GM21367 (cell line): ENCODE data around the gene RRBP1.
A peak's percentile ranks its signal among the peaks of the same experiment; 100 is the strongest.

Experiments
- ATAC-seq: cut with Tn5 transposase; IDR thresholded peaks from one replicate; pipeline ENCODE4 v1.9.1; 2021; ENCODE audit not compliant: unreplicated experiment

The RRBP1 gene, protein sequence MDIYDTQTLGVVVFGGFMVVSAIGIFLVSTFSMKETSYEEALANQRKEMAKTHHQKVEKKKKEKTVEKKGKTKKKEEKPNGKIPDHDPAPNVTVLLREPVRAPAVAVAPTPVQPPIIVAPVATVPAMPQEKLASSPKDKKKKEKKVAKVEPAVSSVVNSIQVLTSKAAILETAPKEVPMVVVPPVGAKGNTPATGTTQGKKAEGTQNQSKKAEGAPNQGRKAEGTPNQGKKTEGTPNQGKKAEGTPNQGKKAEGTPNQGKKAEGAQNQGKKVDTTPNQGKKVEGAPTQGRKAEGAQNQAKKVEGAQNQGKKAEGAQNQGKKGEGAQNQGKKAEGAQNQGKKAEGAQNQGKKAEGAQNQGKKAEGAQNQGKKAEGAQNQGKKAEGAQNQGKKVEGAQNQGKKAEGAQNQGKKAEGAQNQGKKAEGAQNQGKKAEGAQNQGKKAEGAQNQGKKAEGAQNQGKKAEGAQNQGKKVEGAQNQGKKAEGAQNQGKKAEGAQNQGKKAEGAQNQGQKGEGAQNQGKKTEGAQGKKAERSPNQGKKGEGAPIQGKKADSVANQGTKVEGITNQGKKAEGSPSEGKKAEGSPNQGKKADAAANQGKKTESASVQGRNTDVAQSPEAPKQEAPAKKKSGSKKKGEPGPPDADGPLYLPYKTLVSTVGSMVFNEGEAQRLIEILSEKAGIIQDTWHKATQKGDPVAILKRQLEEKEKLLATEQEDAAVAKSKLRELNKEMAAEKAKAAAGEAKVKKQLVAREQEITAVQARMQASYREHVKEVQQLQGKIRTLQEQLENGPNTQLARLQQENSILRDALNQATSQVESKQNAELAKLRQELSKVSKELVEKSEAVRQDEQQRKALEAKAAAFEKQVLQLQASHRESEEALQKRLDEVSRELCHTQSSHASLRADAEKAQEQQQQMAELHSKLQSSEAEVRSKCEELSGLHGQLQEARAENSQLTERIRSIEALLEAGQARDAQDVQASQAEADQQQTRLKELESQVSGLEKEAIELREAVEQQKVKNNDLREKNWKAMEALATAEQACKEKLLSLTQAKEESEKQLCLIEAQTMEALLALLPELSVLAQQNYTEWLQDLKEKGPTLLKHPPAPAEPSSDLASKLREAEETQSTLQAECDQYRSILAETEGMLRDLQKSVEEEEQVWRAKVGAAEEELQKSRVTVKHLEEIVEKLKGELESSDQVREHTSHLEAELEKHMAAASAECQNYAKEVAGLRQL (N-terminal part only)

DNA sequence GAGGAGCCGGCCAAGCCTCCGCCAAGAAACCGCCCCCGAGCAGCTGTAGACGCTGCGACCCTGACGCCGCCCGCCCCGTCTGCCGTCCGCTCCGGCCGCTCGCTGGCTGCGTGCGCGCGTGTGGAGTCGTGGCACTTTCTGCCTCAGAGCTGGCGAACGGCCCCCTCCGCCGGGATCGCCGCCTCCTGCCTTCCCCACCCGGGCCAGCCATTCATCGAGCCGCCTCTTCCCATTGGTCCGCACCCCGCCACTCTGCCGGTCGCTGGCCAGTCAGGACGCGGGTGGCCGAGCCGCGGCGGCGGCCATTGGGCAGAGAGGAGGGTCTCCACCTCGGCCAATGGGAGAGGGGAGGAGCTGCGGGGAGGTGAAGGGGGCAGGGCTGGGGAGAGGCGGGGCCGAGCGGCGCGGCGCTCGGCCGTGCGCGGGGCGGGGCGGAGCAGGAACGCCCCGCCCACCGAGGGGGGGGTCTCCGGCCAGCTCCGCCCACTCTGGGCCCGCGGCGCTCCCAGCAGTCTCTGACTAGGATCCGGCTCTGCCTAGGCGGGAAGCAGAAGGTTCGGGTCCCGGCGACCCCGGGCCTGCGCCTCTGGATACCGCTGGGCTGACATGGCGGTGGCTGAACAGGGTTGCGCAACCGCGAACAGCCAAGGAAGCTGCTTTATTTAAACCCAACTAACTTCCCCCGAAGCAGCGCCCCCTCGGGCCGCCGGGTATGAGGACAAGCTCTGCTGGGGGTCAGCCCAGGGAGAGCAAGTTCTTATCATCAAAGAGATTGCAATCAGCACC, at the start of gene RRBP1:
TSS of gene RRBP1 (minus strand) at position 140 of the 786 bp plus-strand sequence. CDS start 21,735 bp downstream, outside the sequence.
- ATAC-seq: peak; percentile 77

DNA sequence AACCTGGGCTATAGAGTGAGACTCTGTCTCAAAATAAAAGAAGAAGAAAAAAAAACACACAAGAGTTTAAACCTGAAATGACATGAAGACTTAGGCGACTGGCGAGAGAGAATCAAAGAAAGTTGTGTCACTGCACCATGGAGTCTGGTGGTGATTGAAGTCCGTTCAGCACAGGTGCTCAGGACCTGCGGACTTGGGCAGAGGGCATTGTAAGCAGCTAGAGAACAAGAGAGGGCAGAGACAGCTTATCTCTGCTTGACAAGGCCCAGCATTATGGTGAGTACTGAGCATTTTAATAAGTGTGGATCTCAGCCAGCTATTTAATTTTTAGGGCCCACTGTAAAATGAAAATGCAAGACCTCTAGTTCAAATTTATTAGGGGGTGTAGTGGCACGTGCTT, 49.2 kb upstream of the RRBP1 start:
- ATAC-seq: no peak

DNA sequence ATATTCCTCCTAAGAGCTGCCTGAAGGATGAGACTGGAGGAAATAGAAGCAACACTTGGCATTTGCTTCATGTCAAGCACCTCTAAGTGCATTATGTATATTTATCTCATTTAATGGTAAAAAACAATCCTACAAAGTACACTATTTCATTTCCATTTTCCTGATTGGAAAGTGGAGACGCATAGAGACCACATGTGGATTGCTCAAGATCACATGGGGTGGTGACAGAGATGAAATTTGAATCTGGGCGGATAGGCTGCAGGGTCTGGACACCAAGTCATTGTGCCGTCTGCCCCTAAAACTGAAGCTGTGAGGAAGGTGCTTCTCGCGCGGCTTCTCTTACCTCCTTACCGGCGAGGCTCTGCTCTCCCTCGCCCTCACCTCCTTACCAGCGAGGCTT, 48.0 kb upstream of the RRBP1 start:
- ATAC-seq: no peak

DNA sequence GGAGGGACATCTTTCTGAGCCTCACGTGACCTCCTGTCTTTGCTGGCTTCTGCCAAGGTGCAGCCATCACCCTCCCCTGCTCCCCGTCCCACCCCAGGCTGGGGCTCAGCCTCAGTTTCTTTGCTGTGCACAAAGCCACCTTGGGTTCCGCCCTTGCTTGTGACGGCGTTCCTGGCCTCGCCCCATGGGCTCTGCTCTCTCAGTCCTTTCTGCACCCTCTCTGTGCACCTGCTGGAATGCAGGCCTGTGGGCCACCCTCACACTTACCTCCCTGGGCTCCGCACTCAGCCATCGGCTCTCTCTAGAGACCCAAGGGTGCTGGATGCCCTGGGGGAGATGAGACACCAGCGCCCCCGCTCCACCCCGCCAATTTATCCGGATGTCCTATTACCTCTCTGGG, 46.0 kb upstream of the RRBP1 start:
- ATAC-seq: no peak

DNA sequence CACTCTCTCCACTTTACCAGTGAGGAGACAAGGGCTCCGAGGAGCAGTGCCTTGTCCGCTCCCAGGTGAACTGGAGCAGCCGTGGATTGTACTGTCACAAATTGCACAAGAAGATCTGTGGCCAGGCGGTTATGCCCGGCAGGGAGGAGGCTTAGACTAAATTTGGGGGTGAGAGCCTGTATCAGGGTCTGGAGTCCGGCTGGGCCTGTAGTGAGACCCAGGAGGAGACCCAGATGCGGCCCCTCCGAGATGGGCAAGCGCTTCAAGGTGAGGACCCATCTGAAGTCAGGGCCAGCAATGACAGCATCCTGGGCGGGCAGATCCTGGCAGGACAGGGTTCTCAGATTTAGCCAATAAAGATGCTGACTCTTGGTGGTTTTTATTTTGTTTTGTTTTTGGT, 45.3 kb upstream of the RRBP1 start:
- no peak for ATAC-seq

DNA sequence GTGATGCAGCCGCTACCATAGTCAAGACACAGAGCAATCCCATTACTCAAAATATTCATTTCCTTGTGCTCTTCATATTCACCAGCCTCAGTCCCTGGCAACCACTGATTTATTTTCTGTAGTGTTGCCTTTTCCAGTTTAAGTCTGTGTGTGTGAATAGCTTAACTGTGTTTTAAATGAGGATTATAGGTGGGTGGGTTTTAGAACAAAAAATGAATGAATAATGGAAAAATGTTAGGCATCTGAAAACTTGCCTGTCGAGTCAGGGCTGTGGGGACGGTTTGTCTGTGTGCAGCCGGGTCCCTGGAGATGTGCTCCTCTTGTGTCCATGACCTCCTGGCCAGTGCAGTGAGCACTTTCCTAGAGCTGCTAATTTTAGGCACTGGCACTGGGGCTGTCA, 44.9 kb upstream of the RRBP1 start:
- ATAC-seq: no peak

DNA sequence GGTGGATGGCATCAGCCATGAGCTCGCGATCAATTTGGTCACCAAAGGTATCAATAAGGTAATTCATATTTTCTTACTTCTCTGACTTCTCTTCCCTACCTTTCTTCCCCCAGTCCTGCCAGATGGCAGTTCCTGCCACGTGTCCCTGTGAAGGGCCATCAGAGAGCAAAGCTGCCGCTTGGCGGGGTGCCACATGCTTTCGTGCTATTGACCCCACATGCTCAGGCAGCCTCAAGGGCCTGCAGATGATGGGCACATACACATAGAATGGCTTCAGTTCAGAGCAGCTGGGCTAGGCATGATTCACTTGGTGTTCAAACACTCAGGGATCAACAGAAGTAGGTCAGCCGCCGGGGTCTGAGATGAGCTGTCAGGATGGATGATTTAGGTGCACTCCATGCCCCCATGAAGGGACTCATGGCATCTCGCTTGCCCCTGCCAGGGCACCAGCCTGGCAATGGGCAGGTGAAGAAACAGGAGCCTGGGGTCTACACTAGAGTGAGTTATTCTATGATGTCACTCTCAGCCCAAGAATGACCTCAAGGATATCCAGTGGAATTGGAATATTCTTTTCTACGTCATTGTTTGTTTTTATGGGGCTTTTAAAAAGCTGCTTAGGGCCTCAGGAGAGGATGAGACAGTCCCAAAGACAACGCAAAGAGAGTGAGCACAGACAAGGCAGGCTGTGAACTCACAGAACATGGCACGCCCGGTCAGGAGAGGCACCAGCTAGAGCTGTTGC, 43.2 kb upstream of the RRBP1 start:
- ATAC-seq: no peak

DNA sequence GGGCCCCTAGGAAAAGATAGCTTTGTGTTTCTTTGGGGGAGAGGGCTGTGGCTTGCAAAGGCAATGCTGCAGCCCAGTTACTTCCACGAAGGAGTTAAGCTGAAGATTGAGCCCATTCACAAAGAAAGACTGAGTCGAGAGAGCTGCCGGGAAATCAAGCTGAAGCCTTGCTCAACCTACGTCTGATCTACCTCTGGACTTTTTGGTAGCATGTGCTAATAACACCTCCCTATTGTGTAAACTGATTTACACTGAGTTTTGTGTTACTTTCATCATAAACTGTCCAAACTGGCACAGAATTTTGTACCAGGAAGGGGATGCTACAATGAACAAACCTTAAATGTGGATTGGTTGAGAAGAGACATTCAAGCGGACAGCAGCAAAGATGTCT, 41.3 kb upstream of the RRBP1 start:
- ATAC-seq: no peak

DNA sequence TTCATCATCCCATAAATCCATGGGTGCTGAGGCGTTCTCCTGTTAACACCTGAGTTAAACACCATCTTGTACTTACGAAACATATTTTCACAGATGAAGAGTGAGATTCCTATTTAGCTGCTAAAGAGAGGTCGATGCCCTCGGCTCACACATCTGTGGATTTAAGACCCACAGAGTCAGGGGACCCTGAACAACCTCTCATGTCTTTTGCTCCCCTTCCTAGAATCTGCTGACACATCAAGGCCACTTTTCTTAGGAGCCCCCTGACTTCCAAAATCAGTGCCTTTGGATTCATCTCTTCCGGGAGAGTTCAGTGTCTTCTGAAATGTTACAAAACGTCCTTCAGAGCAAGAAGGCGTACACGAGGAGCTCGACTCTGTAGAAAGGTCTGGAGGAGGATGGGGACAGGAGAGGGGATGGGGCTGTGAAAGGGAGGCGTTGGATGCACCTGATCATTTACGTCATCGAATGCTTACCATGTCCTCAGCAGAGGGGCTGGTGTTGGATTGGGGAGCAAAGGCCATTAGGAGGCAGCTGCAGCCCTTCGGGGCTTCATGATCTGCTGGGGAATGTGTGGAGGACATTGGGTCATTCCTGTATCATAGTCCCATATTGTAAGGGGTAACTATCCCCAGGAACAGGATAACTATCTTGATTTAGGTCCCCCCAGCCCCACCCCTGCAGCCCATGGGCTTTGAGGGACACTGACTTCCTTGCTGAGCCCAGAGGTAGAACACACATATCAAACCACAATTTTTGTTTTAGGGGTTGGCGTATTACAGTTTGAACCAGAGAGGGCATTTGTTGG, 40.7 kb upstream of the RRBP1 start:
- no peak for ATAC-seq

DNA sequence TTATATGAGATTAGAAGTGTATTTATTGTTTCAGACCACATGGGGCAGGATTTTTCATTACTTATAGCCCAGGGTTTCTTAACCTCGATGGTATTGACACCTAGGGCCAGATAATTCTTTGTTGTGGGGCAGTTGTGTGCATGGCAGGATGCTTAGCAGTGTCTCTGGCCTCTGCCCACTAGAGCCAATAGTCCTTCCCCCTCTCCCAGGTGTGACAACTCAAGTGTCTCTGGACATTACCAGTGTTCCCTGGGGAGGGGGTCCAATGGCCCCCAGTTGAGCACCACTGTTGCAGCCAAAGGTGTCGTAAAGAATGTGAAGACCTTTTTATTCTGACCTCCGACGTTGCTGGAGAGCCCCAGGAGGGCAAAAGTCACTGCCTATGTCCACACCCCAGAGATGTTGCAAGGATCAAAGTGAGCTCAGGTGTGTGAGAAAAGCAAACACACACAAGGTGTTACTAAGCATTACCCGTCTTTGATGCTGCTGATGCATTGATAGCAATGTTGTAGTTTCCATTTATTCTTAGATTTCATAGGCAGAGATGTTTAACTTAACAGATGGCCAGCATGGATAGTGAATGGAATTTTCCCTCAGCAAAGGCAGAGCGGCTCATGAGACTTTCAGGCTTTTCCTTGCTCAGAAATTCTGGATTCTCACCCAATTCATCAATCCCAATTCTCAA, 39.9 kb upstream of the RRBP1 start:
- ATAC-seq: no peak

DNA sequence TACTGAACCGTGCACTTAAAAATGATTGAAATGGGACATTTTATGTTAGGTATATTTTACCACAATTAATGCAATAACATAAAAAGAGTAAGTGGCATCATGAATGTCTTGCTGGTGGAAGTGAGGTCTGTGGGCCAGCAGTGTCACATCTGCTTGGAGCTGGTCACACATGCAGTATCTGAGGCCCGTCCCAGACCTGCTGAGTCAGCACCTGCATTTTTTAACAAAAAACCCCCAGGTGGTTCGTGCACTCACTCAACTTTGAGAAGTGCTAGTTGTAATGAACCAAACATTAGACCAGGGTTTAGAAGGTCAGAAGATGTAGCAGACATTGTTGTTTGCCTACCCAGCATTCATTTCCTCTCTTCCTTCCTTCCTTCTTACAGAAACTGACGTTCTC, 38.7 kb upstream of the RRBP1 start:
- ATAC-seq: no peak

DNA sequence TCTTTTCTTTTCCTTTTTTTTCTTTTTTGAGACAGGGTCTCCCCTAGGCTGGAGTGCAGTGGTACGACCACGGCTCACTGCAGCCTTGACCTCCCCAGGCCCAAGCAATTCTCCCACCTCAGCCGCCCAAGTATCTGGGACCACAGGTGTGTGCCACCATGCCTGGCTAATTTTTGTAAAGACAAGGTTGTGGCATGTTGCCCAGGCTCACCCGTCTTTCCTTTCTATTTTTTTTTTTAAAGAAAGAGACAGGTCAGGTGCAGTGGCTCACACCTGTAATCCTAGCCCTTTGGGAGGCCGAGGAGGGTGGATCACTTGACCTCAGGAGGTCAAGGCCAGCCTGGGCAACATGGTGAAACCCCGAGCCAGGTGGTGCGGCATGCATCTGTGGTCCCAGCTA, 34.3 kb upstream of the RRBP1 start:
- no peak for ATAC-seq

DNA sequence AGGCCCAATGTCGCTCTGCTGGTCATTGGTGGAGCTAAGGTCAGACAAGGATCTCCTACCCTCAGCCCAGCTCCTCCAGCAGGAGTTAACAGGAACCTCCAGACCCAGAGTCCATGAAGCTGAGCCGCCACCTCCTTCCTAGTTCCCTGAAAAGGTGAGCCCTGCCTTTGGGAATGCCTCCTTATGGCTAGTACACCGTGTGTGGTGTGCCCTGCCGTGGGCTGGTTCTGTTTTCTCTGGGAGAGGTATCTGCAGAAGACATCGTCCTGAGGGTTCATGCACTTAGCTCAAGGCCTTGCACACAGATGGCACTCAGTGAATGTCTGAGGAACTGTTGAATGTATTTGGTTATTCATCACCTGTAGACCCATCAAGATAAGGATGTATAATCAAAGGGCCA, 33.0 kb upstream of the RRBP1 start:
- ATAC-seq: no peak

DNA sequence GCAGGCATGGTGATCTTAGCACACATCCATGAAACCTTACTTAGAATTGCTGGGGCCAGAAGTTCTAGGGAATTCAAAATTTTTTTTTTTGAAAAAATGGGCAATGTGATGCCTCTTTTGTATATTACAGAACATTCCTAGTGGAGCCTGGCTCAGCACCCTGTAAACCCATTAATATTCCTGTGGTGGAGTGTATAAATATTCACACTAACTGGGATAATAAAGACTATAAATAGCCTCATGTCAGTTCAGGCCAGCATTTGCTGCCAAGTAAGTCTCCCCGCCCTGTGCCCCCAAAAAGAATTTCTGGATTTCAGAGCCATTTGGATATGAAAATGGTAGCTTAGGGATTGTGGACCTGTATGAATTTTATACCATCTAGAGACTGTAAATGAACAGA, 32.6 kb upstream of the RRBP1 start:
- ATAC-seq: no peak

DNA sequence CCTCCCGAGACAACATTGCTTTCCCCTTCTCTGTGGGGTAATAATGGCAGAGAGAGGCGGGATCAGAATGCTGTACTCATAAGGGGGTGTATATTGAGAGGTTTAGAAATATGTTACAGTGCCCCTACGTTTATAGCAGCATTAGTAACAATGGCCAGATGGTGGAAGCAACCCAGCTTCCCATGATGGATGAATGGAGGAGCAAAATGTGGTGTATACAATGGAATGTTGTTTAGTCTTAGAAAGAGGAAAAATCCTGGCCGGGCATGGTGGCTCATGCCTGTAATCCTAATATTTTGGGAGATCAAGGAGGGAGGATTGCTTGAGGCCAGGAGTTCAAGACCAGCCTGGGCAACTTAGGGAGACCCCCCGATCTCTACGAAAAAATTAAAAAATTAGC, 30.7 kb upstream of the RRBP1 start:
- no peak for ATAC-seq

DNA sequence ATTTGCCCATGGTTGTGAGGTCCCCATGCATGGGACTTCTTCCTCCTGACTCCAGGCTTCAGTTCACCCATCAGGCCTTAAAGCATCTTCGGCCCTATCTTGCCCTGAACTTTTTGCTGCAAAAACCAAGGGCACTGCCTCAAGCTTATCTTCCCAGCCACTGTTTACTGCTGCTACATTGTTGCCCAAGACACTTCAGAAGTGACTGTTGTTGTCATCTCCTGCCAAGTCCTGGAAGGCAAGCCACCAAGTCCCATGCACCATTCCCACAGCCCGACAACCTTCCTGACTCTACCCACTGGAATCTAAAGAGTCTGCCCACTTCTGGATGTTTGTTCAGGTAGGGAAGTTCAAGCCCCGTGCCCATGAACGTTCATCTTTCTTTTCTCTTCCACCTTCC, 30.2 kb upstream of the RRBP1 start:
- no peak for ATAC-seq

DNA sequence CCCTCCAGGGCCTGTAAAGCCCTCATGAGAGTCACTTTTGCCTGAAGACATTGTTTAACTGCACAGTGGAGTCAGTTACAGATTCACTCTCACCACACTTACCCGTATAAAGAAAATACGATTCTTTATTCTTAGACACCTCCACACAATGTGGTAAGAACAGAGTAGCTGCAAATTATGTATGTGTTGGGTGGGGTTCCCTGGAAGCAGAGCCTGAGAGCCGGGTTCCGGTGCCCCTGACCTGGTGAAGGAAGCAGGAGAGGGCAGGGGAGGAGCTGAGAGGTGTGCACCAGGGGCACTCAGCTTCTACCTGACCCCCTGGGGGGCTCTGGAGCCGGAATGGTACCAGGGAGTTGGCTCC, 29.2 kb upstream of the RRBP1 start:
- ATAC-seq: no peak

DNA sequence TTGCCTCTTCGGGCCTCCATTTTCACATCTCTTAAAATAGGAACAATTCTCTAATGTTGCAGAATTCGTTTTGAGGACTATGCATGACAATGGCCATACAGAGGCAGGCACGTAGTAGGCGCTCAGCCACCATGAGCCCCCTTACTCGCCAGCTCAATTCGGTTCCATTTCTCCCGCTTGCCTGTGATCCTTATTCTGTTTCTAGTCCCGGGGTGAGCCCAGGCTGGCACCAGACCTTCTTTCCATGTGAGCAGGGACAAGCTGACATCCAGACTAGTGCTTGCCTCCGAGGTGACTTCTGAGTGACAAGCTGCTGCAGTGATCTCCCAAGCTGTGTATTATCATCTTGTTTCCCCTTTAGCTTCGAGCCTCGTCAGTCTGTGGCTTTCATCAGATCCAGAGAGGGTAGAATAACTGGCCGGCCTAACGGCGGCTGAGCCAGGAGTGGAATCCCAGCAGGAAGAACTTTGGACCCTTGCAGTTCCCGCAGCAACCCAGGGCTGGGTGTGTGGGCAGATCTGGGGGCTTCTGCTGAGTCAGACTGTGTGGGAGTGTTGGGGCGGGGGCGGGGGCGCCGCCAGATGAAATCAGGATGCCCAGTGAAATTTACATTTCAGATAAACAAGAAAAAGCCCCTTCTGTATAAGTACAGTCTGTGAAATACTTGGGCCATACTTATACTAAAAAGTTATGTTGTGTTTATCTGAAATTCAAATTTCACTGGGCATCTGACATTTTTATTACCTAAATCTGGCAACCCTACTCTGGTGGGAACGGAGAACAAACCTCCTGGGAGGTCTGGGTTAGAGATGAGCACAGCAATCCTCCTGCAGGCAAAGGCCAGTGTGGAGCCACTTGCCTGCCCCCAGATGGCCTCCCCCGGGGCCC, 28.6 kb upstream of the RRBP1 start:
- no peak for ATAC-seq
